Dendritic cell treated with granulocyte-macrophage colony-stimulating factor and Interleukin-4, amounts not matched to agents 40 ng/mL and 50 ng/mL, for 4 days (primary cell): ENCODE measurements around the gene PIGL.

Experiments used
- H3K27ac Mint-ChIP-seq: one replicate; pipeline ENCODE4 v1.8.0; 2022; ENCODE audit warnings: mild to moderate bottlenecking, mixed read lengths
- H3K27me3 Mint-ChIP-seq: one replicate; pipeline ENCODE4 v1.8.0; 2022; ENCODE audit warnings: mild to moderate bottlenecking, mixed read lengths
- H3K36me3 Mint-ChIP-seq: one replicate; pipeline ENCODE4 v1.8.0; 2022; ENCODE audit warnings: low read depth, mixed read lengths
- H3K4me1 Mint-ChIP-seq: one replicate; pipeline ENCODE4 v1.8.0; 2022; ENCODE audit warnings: low read depth, mixed read lengths
- H3K4me3 Mint-ChIP-seq: one replicate; pipeline ENCODE4 v1.8.0; 2022; ENCODE audit warnings: mild to moderate bottlenecking, moderate library complexity, mixed read lengths
- H3K9me3 Mint-ChIP-seq: one replicate; pipeline ENCODE4 v1.8.0; 2022; ENCODE audit warnings: mixed read lengths
- intact Hi-C: fragments of 100-400 bp; cut with micrococcal nuclease; formaldehyde crosslinking; loops from one replicate; pipeline ENCODE4 v1.15.0; 2022

The PIGL gene

DNA sequence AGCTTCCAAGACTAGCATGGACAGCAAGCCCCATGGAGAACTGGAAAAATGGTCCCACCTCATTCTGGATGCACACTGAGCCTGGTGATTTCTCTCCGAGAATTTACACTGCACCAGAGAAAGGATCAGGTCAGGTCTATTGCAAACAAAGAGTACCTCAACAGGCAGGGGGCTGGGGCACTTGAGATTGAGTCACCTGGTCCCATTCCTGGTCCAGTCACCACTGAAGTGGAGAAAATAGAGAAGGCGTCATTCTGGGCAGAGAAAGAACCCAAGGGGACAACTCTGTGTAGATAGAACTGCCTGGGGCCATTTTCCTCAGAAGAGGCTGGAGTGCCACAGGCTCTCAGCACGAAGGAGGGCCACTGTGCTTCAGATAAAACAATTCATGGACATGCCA lies 97.8 kb downstream of the PIGL start:
- H3K4me1 Mint-ChIP-seq = no peaks in the 10 kb centered on the region
- no peak overlapping the region for H3K27ac Mint-ChIP-seq
- intact Hi-C loops = no loop called here
- peaks cover 7% of the 10 kb centered on the region for H3K36me3 Mint-ChIP-seq
- no peaks in the 10 kb centered on the region for H3K27me3 Mint-ChIP-seq
- no peaks in the 10 kb centered on the region for H3K9me3 Mint-ChIP-seq
- no peak overlapping the region for H3K4me3 Mint-ChIP-seq

DNA sequence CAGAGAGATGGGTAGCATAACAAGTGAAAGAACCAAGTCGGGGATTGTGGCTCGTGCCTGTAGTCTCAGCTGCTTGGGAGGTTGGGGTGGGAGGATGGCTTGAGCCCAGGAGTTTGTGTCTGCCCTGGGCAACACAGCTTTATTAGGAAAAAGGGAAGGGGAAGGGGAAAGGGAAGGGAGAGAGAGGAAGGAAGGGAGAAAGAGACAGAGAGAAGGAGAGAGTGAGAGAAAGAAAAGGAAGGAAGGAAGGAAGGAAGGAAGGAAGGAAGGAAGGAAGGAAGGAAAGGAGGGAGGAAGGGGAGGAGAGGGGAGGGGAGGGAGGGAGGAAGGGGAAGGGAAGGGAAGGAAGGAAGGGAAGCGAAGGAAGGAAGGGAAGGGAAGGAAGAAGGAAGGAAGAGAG lies 103.0 kb downstream of the PIGL start:
- H3K27ac Mint-ChIP-seq = no peak overlapping the region
- no peaks in the 10 kb centered on the region for H3K27me3 Mint-ChIP-seq
- intact Hi-C loops = no loop called here
- no peaks in the 10 kb centered on the region for H3K9me3 Mint-ChIP-seq
- H3K36me3 Mint-ChIP-seq = no peaks in the 10 kb centered on the region
- H3K4me1 Mint-ChIP-seq = no peaks in the 10 kb centered on the region
- no peak overlapping the region for H3K4me3 Mint-ChIP-seq

DNA sequence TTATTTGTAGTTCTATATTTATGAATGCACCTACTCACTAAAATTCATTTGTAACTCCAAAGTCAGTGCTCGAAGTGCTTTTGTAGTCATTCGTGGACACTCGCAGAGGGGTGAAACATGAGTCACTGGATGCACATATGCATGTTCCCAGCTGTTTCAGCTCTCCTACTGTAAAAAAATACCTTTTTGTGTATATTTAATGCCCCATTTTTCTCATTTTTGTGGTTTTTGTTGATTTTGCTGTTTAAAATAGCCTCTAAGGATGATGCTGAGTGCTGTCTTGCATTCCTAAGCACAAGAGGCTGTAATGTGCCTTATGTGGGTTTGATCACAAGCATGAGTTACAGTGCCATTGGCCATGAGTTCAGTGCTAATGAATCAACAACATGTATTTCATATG lies 105.6 kb downstream of the PIGL start:
- peaks cover 12% of the 10 kb centered on the region for H3K36me3 Mint-ChIP-seq
- H3K27ac Mint-ChIP-seq = no peak overlapping the region
- H3K9me3 Mint-ChIP-seq = no peaks in the 10 kb centered on the region
- H3K4me3 Mint-ChIP-seq = no peak overlapping the region
- intact Hi-C loops = no loop called here
- no peaks in the 10 kb centered on the region for H3K27me3 Mint-ChIP-seq
- no peaks in the 10 kb centered on the region for H3K4me1 Mint-ChIP-seq

DNA sequence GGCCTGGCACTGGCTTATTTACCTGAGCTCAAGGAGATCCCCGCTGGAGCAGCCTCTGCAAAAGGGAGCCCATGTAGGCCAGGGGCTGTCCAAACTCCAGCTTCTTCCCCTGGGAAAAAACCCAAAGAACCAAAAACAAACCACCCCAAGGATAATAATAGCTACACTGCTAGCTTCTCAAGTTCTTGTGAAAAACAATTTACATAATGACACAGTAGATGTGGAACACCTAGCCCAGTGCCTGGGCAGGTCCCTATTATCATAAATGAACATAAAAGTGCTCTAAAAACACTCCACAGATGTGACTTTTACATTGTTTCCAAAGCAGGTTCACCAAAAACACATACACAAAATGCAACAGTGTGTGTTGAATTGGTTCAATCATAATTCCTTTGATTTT lies 109.0 kb downstream of the PIGL start:
- Mint-ChIP-seq H3K27me3 (no peaks in the 10 kb centered on the region), H3K27ac (no peak overlapping the region), H3K4me3 (no peak overlapping the region), H3K9me3 (no peaks in the 10 kb centered on the region), H3K4me1 (peaks cover 5% of the 10 kb centered on the region), H3K36me3 (peaks cover 12% of the 10 kb centered on the region)
- intact Hi-C loops = no loop called here

DNA sequence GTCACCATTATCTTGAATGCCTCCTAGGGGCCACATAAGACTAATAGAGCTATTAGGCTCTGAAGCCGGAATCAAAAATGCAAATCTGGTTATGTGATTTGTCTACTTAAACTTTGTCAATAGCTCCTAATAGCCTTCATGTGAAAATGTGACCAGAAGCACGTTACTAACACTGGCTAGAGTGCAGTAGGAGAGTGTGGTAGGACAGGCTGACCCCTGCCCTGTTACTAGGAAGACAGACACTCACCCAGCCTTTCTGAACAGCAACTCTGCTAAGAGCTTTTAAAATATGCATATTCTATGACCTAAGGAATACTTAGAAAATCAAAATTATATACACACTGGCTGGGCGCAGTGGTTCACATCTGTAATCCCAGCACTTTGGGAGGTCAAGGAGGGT lies 110.0 kb downstream of the PIGL start:
- peaks cover 5% of the 10 kb centered on the region for H3K4me1 Mint-ChIP-seq
- peaks cover 12% of the 10 kb centered on the region for H3K36me3 Mint-ChIP-seq
- intact Hi-C loops = no loop called here
- no peak overlapping the region for H3K4me3 Mint-ChIP-seq
- no peaks in the 10 kb centered on the region for H3K9me3 Mint-ChIP-seq
- H3K27ac Mint-ChIP-seq = no peak overlapping the region
- H3K27me3 Mint-ChIP-seq = no peaks in the 10 kb centered on the region

DNA sequence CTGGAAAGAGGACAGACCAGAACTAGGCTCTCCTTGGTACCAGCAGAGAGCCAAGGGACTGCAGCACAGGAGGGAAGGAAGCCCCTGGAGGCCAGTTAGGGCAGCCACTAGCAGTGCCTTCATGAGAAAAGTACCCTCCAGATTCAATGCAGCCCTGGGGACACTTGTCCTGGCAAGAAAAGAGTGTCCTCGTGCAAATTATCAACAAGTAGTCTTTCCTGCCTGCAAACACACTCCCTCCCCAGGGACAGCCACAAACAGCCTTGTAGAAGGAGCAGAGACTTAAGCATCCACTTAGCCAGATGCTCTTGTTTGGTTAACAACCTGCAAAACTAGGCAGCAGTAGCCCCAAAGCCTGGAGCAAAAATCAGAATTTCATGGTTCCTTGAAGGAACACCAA lies 112.0 kb downstream of the PIGL start:
- H3K27me3 Mint-ChIP-seq = no peaks in the 10 kb centered on the region
- H3K36me3 Mint-ChIP-seq = peaks cover 12% of the 10 kb centered on the region
- H3K9me3 Mint-ChIP-seq = no peaks in the 10 kb centered on the region
- intact Hi-C loops = no loop called here
- H3K4me1 Mint-ChIP-seq = peaks cover 5% of the 10 kb centered on the region
- H3K27ac Mint-ChIP-seq = no peak overlapping the region
- H3K4me3 Mint-ChIP-seq = no peak overlapping the region

DNA sequence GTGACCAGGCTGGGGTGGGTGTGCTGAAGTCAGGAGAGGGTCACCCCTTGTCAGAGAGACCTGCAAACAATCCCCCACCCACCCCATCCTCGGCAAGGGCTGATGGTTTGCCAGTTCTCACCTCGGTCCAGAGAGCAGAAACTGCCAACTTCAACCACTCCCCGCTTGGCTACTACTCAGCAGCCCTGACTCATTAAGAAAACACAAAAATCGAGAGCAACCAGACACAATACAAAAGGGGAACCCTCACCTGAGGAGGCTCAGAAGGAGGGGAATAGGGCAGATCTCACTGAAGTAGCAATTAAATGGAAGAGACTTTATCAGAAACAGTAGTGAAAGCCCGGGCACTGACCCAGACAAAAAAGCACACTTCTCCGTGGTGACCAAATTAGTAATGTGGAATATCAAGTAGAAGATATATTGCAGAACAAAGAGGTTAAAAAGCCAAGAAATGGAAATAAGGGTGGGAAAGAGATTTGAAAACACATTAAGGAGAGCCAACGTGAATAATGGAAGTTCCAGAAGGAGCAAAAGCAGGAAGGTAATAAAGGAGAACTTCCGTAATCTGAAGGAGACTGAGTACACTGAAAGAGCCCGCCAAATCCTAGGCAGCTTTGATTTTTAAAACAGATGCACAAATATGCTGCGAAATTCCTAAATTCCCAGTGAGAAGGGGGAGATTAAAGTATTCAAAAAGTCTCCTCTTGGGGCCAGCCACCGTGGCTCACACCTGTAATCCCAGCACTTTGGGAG lies 112.7 kb downstream of the PIGL start:
- no peaks in the 10 kb centered on the region for H3K27me3 Mint-ChIP-seq
- intact Hi-C loops = no loop called here
- no peak overlapping the region for H3K4me3 Mint-ChIP-seq
- no peaks in the 10 kb centered on the region for H3K9me3 Mint-ChIP-seq
- H3K27ac Mint-ChIP-seq = no peak overlapping the region
- peaks cover 5% of the 10 kb centered on the region for H3K4me1 Mint-ChIP-seq
- H3K36me3 Mint-ChIP-seq = peaks cover 12% of the 10 kb centered on the region

DNA sequence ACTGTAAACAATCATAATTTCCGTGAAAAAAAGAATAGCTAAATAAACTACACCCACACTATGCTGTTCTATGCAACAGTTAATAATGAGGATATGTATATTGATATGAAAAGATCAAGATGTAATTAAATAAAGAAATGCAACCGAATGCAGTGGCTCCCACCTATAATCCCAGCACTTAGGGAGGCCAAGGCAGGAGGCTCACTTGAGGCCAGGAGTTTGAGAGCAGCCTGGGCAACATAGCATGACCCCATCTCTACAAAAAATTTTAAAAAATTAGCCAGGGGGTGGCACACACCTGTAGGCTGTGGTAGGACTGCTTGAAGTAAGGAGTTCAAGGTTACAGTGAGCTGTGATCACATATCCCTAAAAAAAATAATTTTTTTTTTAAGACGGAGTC lies 121.4 kb downstream of the PIGL start:
- H3K4me3 Mint-ChIP-seq = no peak overlapping the region

DNA sequence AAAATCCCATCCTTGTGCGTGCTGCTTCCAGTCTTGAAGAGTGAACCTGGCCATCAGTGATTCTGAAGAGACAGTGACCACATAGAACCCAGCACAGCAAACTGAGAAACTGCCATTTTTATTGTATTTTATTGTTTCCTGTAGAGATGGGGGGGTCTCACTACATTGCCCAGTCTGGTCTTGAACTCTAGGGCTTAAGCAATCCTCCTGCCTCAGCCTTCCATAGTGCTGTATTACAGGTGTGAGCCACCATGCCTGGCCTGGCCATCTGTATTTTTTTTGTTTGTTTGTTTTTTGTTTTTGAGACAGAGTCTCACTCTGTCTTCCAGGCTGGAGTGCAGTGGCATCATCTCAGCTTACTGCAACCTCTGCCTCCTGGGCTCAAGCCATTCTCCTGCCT lies 122.4 kb downstream of the PIGL start:
- no peaks in the 10 kb centered on the region for H3K27me3 Mint-ChIP-seq
- H3K4me1 Mint-ChIP-seq = no peaks in the 10 kb centered on the region
- H3K27ac Mint-ChIP-seq = no peak overlapping the region
- no peak overlapping the region for H3K4me3 Mint-ChIP-seq
- H3K36me3 Mint-ChIP-seq = peaks cover 16% of the 10 kb centered on the region
- intact Hi-C loops = no loop called here
- H3K9me3 Mint-ChIP-seq = no peaks in the 10 kb centered on the region

More for the DNA sequence above, 121.4 kb downstream of the PIGL start:
- intact Hi-C loops = no loop called here
- no peak overlapping the region for H3K27ac Mint-ChIP-seq
- H3K9me3 Mint-ChIP-seq = no peaks in the 10 kb centered on the region
- no peaks in the 10 kb centered on the region for H3K4me1 Mint-ChIP-seq
- no peaks in the 10 kb centered on the region for H3K27me3 Mint-ChIP-seq
- peaks cover 8% of the 10 kb centered on the region for H3K36me3 Mint-ChIP-seq

DNA sequence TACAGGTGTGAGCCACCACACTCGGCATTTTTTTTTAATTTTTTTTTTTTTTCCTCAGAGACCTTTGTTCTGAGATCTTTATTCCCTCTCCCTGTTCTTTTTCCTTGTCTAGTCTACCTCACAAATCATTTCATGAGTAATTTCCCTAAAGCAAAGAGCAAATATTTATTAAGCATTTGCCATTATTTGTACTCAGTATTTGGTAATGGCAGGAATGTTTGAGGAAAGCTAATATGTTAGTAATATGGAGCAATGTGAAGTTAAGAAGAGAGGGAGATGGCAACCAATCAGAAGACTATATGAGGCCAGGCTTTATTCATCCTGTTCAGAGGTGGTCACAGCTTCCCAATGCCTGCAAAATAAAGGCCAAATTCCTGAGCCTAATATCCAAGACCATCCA lies 122.9 kb downstream of the PIGL start:
- Mint-ChIP-seq H3K9me3 (no peaks in the 10 kb centered on the region), H3K36me3 (peaks cover 16% of the 10 kb centered on the region), H3K27ac (no peak overlapping the region), H3K27me3 (no peaks in the 10 kb centered on the region), H3K4me3 (no peak overlapping the region), H3K4me1 (no peaks in the 10 kb centered on the region)
- intact Hi-C loops = no loop called here

DNA sequence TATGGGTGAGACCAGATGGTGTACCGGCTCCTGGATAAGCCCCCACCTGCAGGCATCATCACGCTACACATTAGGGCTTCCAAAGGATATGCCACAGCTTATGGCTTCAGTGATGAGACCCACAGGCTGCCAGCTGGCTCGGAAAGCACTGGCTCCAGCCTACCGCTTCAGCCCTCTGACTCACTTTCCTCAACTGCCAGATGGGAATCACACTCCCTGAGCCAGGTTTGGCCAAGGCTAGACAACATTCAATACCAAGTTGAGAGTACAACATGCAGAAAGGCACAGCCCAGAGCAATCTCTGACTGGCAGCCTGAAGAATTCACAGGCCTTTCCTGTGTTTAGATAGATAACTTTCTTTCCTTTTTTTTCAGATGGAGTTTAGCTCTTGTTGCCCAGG lies 126.0 kb downstream of the PIGL start:
- no peak overlapping the region for H3K27ac Mint-ChIP-seq
- H3K27me3 Mint-ChIP-seq = no peaks in the 10 kb centered on the region
- no peak overlapping the region for H3K4me3 Mint-ChIP-seq
- peaks cover 16% of the 10 kb centered on the region for H3K36me3 Mint-ChIP-seq
- no peaks in the 10 kb centered on the region for H3K9me3 Mint-ChIP-seq
- no peaks in the 10 kb centered on the region for H3K4me1 Mint-ChIP-seq
- intact Hi-C loops = no loop called here

DNA sequence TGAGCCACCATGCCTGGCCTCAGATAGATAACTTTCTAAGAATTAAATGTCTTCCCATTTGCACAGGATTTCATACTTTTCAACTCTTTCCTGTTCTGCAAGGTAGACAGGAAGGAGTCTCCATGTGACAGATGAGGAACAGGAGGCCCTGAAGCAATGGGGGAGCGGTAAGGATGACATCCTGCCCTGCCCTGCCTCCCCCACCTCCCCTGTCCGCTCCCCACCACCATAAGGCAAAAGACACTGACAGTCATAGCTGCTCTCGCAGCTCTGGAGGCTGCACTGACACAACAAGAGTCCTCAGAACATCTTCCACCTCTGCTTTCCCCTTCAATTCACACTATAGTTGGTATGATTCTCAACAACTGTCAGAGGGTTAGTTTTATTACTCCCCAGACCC lies 126.6 kb downstream of the PIGL start:
- Mint-ChIP-seq H3K4me1 (no peaks in the 10 kb centered on the region), H3K27me3 (no peaks in the 10 kb centered on the region), H3K36me3 (peaks cover 16% of the 10 kb centered on the region), H3K4me3 (no peak overlapping the region), H3K9me3 (no peaks in the 10 kb centered on the region), H3K27ac (no peak overlapping the region)
- intact Hi-C loops = no loop called here

DNA sequence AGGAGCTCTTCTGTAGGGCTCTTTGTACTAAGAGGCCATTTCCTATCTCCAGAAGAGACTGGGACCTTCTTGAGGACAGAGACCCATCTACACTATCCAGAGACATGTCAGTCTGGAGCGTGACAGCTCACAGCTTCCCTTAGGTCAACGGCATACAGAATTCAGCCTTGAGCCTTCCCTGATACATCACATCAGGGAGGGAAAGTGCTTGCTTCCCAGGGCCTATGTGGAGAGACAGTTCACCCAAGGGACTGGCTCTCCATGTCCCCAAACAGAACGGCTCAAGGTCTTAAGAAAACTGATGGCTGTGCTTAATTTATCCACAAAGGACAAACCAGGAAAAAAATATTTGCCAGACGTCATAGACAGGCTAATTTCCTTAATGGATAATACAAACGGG lies 128.6 kb downstream of the PIGL start:
- intact Hi-C loops = no loop called here
- Mint-ChIP-seq H3K36me3 (peaks cover 16% of the 10 kb centered on the region), H3K4me3 (no peak overlapping the region), H3K27ac (no peak overlapping the region), H3K9me3 (no peaks in the 10 kb centered on the region), H3K27me3 (no peaks in the 10 kb centered on the region), H3K4me1 (no peaks in the 10 kb centered on the region)

DNA sequence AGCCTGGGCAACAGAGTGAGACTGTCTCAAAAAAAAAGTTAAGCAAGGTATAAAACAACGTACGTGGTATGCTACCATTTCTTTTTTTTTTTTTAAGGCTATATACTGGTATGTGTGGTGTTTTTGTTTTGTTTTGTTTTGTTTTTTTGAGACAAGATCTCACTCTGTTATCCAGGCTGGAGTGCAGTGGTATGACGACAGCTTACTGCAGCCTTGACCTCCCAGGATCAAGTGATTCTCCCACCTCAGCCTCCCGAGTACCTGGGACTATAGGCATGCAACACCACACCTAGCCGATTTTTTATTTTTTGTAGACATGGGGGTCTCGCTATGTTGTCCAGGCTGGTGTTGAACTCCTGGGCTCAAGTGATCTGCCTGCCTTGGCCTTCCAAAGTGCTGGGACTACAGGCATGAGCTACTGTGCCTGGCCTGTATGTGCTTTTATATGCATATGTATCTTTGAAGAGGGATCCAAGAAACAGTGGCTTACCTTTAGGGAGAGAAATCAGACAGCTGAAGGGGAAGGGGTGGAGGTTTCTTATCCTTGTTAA lies 129.8 kb downstream of the PIGL start:
- Mint-ChIP-seq H3K4me3 (no peak overlapping the region), H3K4me1 (peaks cover 2% of the 10 kb centered on the region), H3K36me3 (peaks cover 16% of the 10 kb centered on the region), H3K9me3 (no peaks in the 10 kb centered on the region), H3K27ac (no peak overlapping the region), H3K27me3 (peaks cover 10% of the 10 kb centered on the region)
- intact Hi-C loops = no loop called here

DNA sequence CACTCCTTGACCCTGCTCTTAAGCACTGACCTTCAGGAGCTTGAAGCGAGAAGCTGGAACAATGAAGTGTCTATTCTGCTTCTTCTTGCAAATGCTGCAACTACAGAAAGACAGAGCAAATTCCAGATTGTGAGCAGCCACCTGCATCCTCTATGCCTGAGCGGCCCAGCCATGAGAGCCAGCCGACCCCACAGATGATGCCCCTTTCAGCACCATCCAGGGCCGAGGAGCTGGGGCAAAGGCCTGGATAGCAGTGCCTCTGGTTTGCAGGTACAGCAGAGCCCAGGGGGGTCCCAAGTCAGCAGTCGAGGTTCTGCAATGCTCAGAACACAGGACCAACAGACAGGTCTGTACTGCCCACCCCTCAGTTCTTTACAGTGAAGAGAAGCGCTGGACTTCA lies 131.6 kb downstream of the PIGL start:
- Mint-ChIP-seq H3K9me3 (no peaks in the 10 kb centered on the region), H3K36me3 (peaks cover 7% of the 10 kb centered on the region), H3K27ac (no peak overlapping the region), H3K4me1 (peaks cover 12% of the 10 kb centered on the region), H3K4me3 (no peak overlapping the region), H3K27me3 (peaks cover 23% of the 10 kb centered on the region)
- intact Hi-C loops = no loop called here
